HL-60 (cell line): ENCODE measurements around the gene KHDC1.

Source experiments
- CTCF ChIP-seq: IDR thresholded peaks from one replicate; pipeline ENCODE4 v1.5.1; 2011; ENCODE audit warnings: low read length, control low read depth, inconsistent platforms; ENCODE audit not compliant: insufficient read depth
- GABPA ChIP-seq: IDR thresholded peaks from 2 replicates; pipeline ENCODE4 v1.6.1; 2012; ENCODE audit warnings: low read depth
- POLR2AphosphoS5 ChIP-seq: IDR thresholded peaks from 2 replicates; pipeline ENCODE4 v1.6.1; 2012; ENCODE audit warnings: low read depth
- REST ChIP-seq: IDR thresholded peaks from 2 replicates; pipeline ENCODE4 v1.6.1; 2012; ENCODE audit warnings: low read depth; ENCODE audit not compliant: insufficient replicate concordance

GRCh38 chr6:73194744-73195143, 68.3 kb downstream of the KHDC1 start:
- no peak for TF ChIP-seq CTCF
- no peak for TF ChIP-seq GABPA
- TF ChIP-seq POLR2AphosphoS5, result no peak
- TF ChIP-seq REST, result no peak
